HepG2 (cell line): Measurements from ENCODE around the gene KLF16. TPM values are rescaled to one million over a fixed set of nuclear protein-coding genes. Genes with fewer than 3 reads are reported as not detected.
A peak's percentile ranks its signal among the peaks of the same experiment; 100 is the strongest.

Source experiments
- ATAC-seq: fragments of 200-7000 bp; cut with Tn5 transposase; 3 replicates; pipeline ENCODE4 v1.9.1; 2020; ENCODE audit warnings: mild to moderate bottlenecking, moderate library complexity
- BruUV-seq: library from RNA; stranded (reverse); fragments of 400-500 nt; replicated peaks from 2 replicates; lab custom pipeline; 2021; lab: Mats Ljungman, UMichigan
- CTCF ChIA-PET: fragments of 300-600 bp; formaldehyde crosslinking; extraction: SDS; loops from one replicate; lab custom pipeline; 2021; ENCODE audit warnings: low total read pairs, inconsistent platforms, low intra/inter-chr PET ratio; lab: Yijun Ruan, JAX
- POLR2A ChIA-PET: fragments of 350-600 bp; sonication (Branson Sonifier 250); formaldehyde crosslinking; loops from one replicate; lab custom pipeline; 2020; ENCODE audit warnings: antibody characterized with exemption, inconsistent platforms; lab: Yijun Ruan, JAX
- DNase-seq: peaks from one replicate; pipeline ENCODE4 v3.0.0-alpha.2; 2015; ENCODE audit warnings: low spot score
- FAIRE-seq: peaks from 3 replicates; lab custom pipeline; 2011; peaks lifted over from hg19 to GRCh38; lab: Jason Lieb, UNC
- H2AFZ ChIP-seq: one replicate; pipeline ENCODE4 v1.6.1; 2011; ENCODE audit warnings: low read length, inconsistent platforms
- H3K27ac ChIP-seq: fragments of 300-600 bp; 3 replicates; pipeline ENCODE4 v1.8.0; 2011; ENCODE audit warnings: mixed run types, mild to moderate bottlenecking, mixed read lengths, low read length, inconsistent platforms; ENCODE audit not compliant: insufficient read depth; ENCODE audit errors: extremely low read length
- H3K27me3 ChIP-seq, 2 experiments: fragments of 200-600 bp in 1 of 2; 2 replicates in 1 of 2; 3 replicates in 1 of 2; pipeline versions ENCODE4 v1.6.0 to v1.8.0; 2011; ENCODE audit warnings: low read length in 2 of 2, mild to moderate bottlenecking in 2 of 2, moderate library complexity in 2 of 2, inconsistent platforms in 1 of 2; ENCODE audit not compliant: insufficient read depth in 2 of 2, control insufficient read depth in 1 of 2
- H3K36me3 ChIP-seq, 2 experiments: fragments of 200-600 bp in 1 of 2; replicated peaks in 1 of 2; 2 replicates in 1 of 2; 3 replicates in 1 of 2; pipeline versions ENCODE4 v1.5.1 to v1.8.0; 2011; ENCODE audit warnings: low read length in 2 of 2, inconsistent platforms in 1 of 2; ENCODE audit not compliant: insufficient read depth in 2 of 2, control insufficient read depth in 1 of 2
- H3K4me1 ChIP-seq: 2 replicates; pipeline ENCODE4 v1.5.1; 2012; ENCODE audit warnings: low read length, inconsistent platforms; ENCODE audit not compliant: insufficient read depth
- H3K4me2 ChIP-seq: 2 replicates; pipeline ENCODE4 v1.6.0; 2011; ENCODE audit warnings: low read depth, low read length, inconsistent platforms
- H3K4me3 ChIP-seq, 3 experiments: fragments of 200-600 bp in 1 of 3; sonication (generic), shearing (Covaris generic) in 1 of 3; replicated peaks in 1 of 3; 2 replicates each; pipeline ENCODE4 v1.5.1; 2011 to 2016; ENCODE audit warnings: low read length in 3 of 3, inconsistent platforms in 2 of 3, low read depth in 2 of 3, mild to moderate bottlenecking in 2 of 3, control low read depth in 1 of 3, mixed read lengths in 1 of 3; ENCODE audit not compliant: insufficient read depth in 1 of 3
- H3K79me2 ChIP-seq: one replicate; pipeline ENCODE4 v1.6.1; 2011; ENCODE audit warnings: low read length, inconsistent platforms; ENCODE audit not compliant: insufficient read depth
- H3K9ac ChIP-seq: 2 replicates; pipeline ENCODE4 v1.6.0; 2011; ENCODE audit warnings: mild to moderate bottlenecking, low read depth, low read length, inconsistent platforms; ENCODE audit not compliant: insufficient read depth
- H3K9me3 ChIP-seq: 2 replicates; pipeline ENCODE4 v1.5.1; 2012; ENCODE audit warnings: mild to moderate bottlenecking, low read length
- H4K20me1 ChIP-seq: 2 replicates; pipeline ENCODE4 v1.6.0; 2011; ENCODE audit warnings: inconsistent platforms, mild to moderate bottlenecking, low read length, moderate library complexity; ENCODE audit not compliant: insufficient read depth
- GATAD2A ChIP-seq: IDR thresholded peaks from 2 replicates; pipeline ENCODE4 v1.6.1; 2016
- HDAC2 ChIP-seq: sonication (generic); formaldehyde crosslinking; IDR thresholded peaks from 2 replicates; pipeline ENCODE4 v1.4.0; 2020; ENCODE audit warnings: missing genetic modification reagents
- HDAC6 ChIP-seq: fragments of 200-600 bp; sonication (generic); IDR thresholded peaks from 2 replicates; pipeline ENCODE4 v1.7.0; 2017; ENCODE audit warnings: mild to moderate bottlenecking, antibody characterized with exemption, low read length, low read depth
- HOXA3 ChIP-seq: sonication (generic); formaldehyde crosslinking; IDR thresholded peaks from 2 replicates; pipeline ENCODE4 v1.5.0; 2020; ENCODE audit warnings: missing genetic modification reagents
- NR2C2 ChIP-seq: sonication (generic); formaldehyde crosslinking; IDR thresholded peaks from 2 replicates; pipeline ENCODE4 v1.4.0; 2020; ENCODE audit warnings: missing genetic modification reagents, mild to moderate bottlenecking, moderate library complexity, borderline replicate concordance
- ONECUT2 ChIP-seq: sonication (generic); formaldehyde crosslinking; IDR thresholded peaks from 2 replicates; pipeline ENCODE4 v1.4.0; 2020; ENCODE audit warnings: missing genetic modification reagents
- XRCC5 ChIP-seq: fragments of 200-400 bp; formaldehyde crosslinking; optimal IDR thresholded peaks from 2 replicates; pipeline ENCODE3; 2017; ENCODE audit warnings: mild to moderate bottlenecking, low read length
- ZNF253 ChIP-seq: sonication (generic); formaldehyde crosslinking; IDR thresholded peaks from 2 replicates; pipeline ENCODE4 v1.8.0; 2022; ENCODE audit warnings: mild to moderate bottlenecking, missing genetic modification reagents, borderline replicate concordance
- ZNF510 ChIP-seq: sonication (generic); formaldehyde crosslinking; IDR thresholded peaks from 2 replicates; pipeline ENCODE4 v1.4.0; 2020; ENCODE audit warnings: low read depth, mild to moderate bottlenecking, missing genetic modification reagents
- ZNF768 ChIP-seq: sonication (generic); formaldehyde crosslinking; IDR thresholded peaks from 2 replicates; pipeline ENCODE4 v1.4.0; 2020; ENCODE audit warnings: missing genetic modification reagents
- ZSCAN20 ChIP-seq: sonication (generic); formaldehyde crosslinking; IDR thresholded peaks from 2 replicates; pipeline ENCODE4 v1.4.0; 2020; ENCODE audit warnings: missing genetic modification reagents, mild to moderate bottlenecking, borderline replicate concordance
- WGBS: methylation state at CpG from one replicate; pipeline ENCODE4 v1.1.6; 2017; ENCODE audit warnings: low lambda C conversion rate; 5-methylcytosine and 5-hydroxymethylcytosine counted together
- in situ Hi-C: cut with HindIII; loops from 2 replicates; pipeline ENCODE4 v1.10.0; 2017; ENCODE audit warnings: low pct_unique_long_range_greater_than_20kb; ENCODE audit not compliant: extremely low pct_ligation_motif_present
- intact Hi-C: fragments of 100-400 bp; cut with micrococcal nuclease; formaldehyde crosslinking; loops from one replicate; pipeline ENCODE4 v1.10.0; 2022; ENCODE audit not compliant: unreplicated experiment
- polyA plus RNA-seq, 8 experiments: library from polyadenylated mRNA; depleted of rRNA in 3 of 8; stranded (reverse) in 7 of 8; unstranded in 1 of 8; fragments of >200 nt; fragmentation: Illumina TruSeq in 4 of 8; extraction: Trizol in 4 of 8; gene quantifications; 2 replicates each; pipeline versions ENCODE4 v1.2.1 to v1.2.3, GENCODE V29; 2011 to 2016; ENCODE audit warnings: low read depth in 4 of 8, missing spikeins in 1 of 8, mixed read lengths in 1 of 8; ENCODE audit not compliant: insufficient read depth in 1 of 8
- total RNA-seq, 5 experiments: library from RNA; depleted of rRNA; stranded (reverse); fragments of >200 nt; fragmentation: Illumina TruSeq; extraction: Trizol; gene quantifications; 2 replicates each; pipeline ENCODE4 v1.2.3, GENCODE V29; 2016; ENCODE audit warnings: low read depth in 1 of 5
- TF ChIP-seq, protein P1 (sequence below): sonication (generic); formaldehyde crosslinking; conservative IDR thresholded peaks from 2 replicates; pipeline ENCODE4 v1.4.0; 2020; ENCODE audit warnings: missing genetic modification reagents
- TF ChIP-seq, protein P2 (sequence below): sonication (generic); formaldehyde crosslinking; IDR thresholded peaks from 2 replicates; pipeline ENCODE4 v1.4.0; 2020; ENCODE audit warnings: mild to moderate bottlenecking, missing genetic modification reagents, borderline replicate concordance
- TF ChIP-seq, protein P3 (sequence below): sonication (generic); formaldehyde crosslinking; IDR thresholded peaks from 2 replicates; pipeline ENCODE4 v1.5.0; 2020; ENCODE audit warnings: missing genetic modification reagents

KLF16 gene
- total and polyA plus RNA-seq, 2 of the 13 experiments (the other 11 are each of a cell fraction or from before 2014, with no cell fraction given): 3.5 to 6.7 TPM

DNA sequence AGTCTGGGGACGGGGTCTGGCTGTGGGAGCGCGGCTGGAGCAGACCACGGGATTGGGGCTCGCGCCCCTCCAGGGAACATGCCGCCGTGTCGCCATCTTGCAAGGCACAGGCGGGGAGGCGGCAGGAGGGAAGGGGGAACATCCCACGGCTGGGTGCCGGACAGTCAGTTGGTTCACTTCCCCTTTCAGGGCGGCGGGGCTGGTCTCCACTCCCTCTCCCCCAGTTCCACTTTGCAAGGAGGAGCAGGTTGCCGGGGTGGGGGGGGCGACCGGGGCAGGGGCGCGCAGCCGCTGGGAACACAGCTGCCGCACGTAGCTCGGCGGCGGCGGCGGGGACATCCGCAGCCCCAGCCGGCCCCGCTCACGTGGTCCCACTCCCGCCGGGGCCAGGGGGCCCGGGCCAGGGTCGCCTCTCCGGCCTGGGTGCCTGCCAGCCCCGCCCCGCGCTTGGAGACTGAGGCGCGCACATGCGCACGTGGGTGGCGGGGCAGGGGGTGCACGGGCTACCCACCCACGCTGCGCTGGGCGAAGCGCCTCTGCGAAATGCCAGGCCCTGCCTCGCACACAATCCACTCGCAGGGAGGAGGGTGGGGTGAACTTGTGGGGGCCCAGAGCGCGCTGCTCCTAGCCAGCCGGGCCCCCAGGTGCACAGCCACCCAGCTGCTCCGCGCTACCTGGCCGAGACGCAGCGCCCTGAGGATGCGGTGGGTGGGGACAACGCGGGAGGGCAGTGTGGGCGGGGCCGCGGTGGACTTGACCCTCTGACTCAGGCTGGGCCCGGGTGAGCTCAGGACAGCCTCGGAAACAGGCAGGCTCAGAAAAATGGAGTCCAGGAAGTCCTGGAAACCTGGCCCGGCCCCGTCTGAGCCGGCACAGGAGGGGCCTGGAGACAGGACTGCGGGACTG is 6.4 kb downstream of the KLF16 start:
- POLR2A ChIA-PET: interaction anchor here (0.7 to 1.7 kb wide), 7 partner anchors 10 to 366 kb away, joined by 3 to 6 read pairs (median 4); no protein-coding TSS in a partner anchor
- Histone ChIP-seq H3K36me3 (0 out of 5 replicates have a peak, but pooled peaks cover 2 to 3% of the 10 kb centered on the region in 2 experiments), H2AFZ (no peak overlapping the region), H3K27ac (peak overlapping the region; percentile 69), H4K20me1 (peaks cover 57% of the 10 kb centered on the region), H3K9ac (peak overlapping the region; percentile 53; the same call in 1 of the 2 replicates), H3K4me3 (peak overlapping the region in 1 of 3 experiments; percentile 52; a peak in 2 of 6 replicates), H3K4me1 (peaks cover 52% of the 10 kb centered on the region), H3K27me3 (no peaks in the 10 kb centered on the region; a peak in 1 of 5 replicates), H3K79me2 (peaks cover 55% of the 10 kb centered on the region), H3K4me2 (no peak overlapping the region), H3K9me3 (no peaks in the 10 kb centered on the region)
- DNase-seq: peak; percentile 77
- peak; percentile 55 for ATAC-seq
- WGBS: 74% methylated on average over 40 of the region's 73 CpGs
- intact Hi-C loops: no loop called here
- CTCF ChIA-PET: no interaction called here
- no TSS peak for BruUV-seq
- FAIRE-seq: peak; percentile 50
- in situ Hi-C loops: no loop called here
- no peak for TF ChIP-seq ONECUT2 (CRISPR knock-in tag)
- TF ChIP-seq XRCC5: peak; percentile 37
- peak; percentile 87 for TF ChIP-seq HOXA3 (CRISPR knock-in tag)
- peak; percentile 53 for TF ChIP-seq NR2C2 (CRISPR knock-in tag)
- no peak for TF ChIP-seq ZNF253 (CRISPR knock-in tag)
- TF ChIP-seq GATAD2A (CRISPR knock-in tag): no peak
- TF ChIP-seq ZNF768 (CRISPR knock-in tag): no peak; the same call in 1 of the 2 replicates
- TF ChIP-seq HDAC2 (CRISPR knock-in tag): 0 out of 2 replicates have a peak, but pooled peaks have one; percentile 30
- no peak for TF ChIP-seq ZSCAN20 (CRISPR knock-in tag)
- TF ChIP-seq, protein P1, sequence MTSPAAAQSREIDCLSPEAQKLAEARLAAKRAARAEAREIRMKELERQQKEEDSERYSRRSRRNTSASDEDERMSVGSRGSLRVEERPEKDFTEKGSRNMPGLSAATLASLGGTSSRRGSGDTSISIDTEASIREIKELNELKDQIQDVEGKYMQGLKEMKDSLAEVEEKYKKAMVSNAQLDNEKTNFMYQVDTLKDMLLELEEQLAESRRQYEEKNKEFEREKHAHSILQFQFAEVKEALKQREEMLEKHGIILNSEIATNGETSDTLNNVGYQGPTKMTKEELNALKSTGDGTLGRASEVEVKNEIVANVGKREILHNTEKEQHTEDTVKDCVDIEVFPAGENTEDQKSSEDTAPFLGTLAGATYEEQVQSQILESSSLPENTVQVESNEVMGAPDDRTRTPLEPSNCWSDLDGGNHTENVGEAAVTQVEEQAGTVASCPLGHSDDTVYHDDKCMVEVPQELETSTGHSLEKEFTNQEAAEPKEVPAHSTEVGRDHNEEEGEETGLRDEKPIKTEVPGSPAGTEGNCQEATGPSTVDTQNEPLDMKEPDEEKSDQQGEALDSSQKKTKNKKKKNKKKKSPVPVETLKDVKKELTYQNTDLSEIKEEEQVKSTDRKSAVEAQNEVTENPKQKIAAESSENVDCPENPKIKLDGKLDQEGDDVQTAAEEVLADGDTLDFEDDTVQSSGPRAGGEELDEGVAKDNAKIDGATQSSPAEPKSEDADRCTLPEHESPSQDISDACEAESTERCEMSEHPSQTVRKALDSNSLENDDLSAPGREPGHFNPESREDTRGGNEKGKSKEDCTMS: no peak
- TF ChIP-seq, protein P2, sequence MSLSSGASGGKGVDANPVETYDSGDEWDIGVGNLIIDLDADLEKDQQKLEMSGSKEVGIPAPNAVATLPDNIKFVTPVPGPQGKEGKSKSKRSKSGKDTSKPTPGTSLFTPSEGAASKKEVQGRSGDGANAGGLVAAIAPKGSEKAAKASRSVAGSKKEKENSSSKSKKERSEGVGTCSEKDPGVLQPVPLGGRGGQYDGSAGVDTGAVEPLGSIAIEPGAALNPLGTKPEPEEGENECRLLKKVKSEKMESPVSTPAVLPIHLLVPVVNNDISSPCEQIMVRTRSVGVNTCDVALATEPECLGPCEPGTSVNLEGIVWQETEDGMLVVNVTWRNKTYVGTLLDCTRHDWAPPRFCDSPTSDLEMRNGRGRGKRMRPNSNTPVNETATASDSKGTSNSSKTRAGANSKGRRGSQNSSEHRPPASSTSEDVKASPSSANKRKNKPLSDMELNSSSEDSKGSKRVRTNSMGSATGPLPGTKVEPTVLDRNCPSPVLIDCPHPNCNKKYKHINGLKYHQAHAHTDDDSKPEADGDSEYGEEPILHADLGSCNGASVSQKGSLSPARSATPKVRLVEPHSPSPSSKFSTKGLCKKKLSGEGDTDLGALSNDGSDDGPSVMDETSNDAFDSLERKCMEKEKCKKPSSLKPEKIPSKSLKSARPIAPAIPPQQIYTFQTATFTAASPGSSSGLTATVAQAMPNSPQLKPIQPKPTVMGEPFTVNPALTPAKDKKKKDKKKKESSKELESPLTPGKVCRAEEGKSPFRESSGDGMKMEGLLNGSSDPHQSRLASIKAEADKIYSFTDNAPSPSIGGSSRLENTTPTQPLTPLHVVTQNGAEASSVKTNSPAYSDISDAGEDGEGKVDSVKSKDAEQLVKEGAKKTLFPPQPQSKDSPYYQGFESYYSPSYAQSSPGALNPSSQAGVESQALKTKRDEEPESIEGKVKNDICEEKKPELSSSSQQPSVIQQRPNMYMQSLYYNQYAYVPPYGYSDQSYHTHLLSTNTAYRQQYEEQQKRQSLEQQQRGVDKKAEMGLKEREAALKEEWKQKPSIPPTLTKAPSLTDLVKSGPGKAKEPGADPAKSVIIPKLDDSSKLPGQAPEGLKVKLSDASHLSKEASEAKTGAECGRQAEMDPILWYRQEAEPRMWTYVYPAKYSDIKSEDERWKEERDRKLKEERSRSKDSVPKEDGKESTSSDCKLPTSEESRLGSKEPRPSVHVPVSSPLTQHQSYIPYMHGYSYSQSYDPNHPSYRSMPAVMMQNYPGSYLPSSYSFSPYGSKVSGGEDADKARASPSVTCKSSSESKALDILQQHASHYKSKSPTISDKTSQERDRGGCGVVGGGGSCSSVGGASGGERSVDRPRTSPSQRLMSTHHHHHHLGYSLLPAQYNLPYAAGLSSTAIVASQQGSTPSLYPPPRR: peak; percentile 51; the same call in 1 of the 2 replicates
- TF ChIP-seq HDAC6: no peak
- no peak for TF ChIP-seq ZNF510 (CRISPR knock-in tag)
- TF ChIP-seq, protein P3, sequence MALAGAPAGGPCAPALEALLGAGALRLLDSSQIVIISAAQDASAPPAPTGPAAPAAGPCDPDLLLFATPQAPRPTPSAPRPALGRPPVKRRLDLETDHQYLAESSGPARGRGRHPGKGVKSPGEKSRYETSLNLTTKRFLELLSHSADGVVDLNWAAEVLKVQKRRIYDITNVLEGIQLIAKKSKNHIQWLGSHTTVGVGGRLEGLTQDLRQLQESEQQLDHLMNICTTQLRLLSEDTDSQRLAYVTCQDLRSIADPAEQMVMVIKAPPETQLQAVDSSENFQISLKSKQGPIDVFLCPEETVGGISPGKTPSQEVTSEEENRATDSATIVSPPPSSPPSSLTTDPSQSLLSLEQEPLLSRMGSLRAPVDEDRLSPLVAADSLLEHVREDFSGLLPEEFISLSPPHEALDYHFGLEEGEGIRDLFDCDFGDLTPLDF (CRISPR knock-in tag): no peak
